Stimulated activated CD4-positive, alpha-beta T cell treated with anti-CD3 and anti-CD28 coated beads, Interleukin-4, amount 100 ng/mL, for 1 hour (primary cell): ENCODE results near the gene RAMP3.

ENCODE experiments used
- DNase-seq: peaks from one replicate; pipeline ENCODE4 v3.0.0-alpha.2; 2020

RAMP3 gene

GRCh38 chr7:45225311-45225947, 67.8 kb downstream of the RAMP3 start:
- DNase-seq: no peak

- DNase-seq: no peak
These were observed 68.4 kb downstream of the RAMP3 start for GRCh38 chr7:45225948-45226335.

GRCh38 chr7:45229156-45229920, 71.7 kb downstream of the RAMP3 start:
- no peak for DNase-seq

GRCh38 chr7:45230083-45230482, 72.5 kb downstream of the RAMP3 start:
- DNase-seq: no peak

GRCh38 chr7:45230611-45231165, 73.1 kb downstream of the RAMP3 start:
- DNase-seq: no peak

GRCh38 chr7:45233249-45233775, 75.7 kb downstream of the RAMP3 start:
- DNase-seq: no peak
